CD14-positive monocyte (primary cell): ENCODE data around the gene HYDIN. TPM values are rescaled to one million over a fixed set of nuclear protein-coding genes. Genes with fewer than 3 reads are reported as not detected.
"Not testable (repeated sequence)": the region's sequence is repeated elsewhere in the genome, so short reads cannot be mapped to it uniquely, and the experiment has no call there.

Experiments used
- DNase-seq, 3 donors: peaks; one replicate each; pipeline ENCODE4 v3.0.0-alpha.2; 2011 to 2022
- H2AFZ ChIP-seq: 2 replicates; pipeline ENCODE4 v1.6.0; 2012; ENCODE audit warnings: mild to moderate bottlenecking, low read depth, low read length, inconsistent platforms; ENCODE audit not compliant: insufficient read depth, poor library complexity, severe bottlenecking
- H3K27ac ChIP-seq, 2 donors: 1 replicate in 1 of 2; 2 replicates in 1 of 2; pipeline ENCODE4 v1.5.1; 2012 to 2013; ENCODE audit warnings: low read length in 2 of 2, control low read depth in 1 of 2, inconsistent platforms in 1 of 2, low read depth in 1 of 2, mild to moderate bottlenecking in 1 of 2
- H3K27me3 ChIP-seq, 2 donors: one replicate each; pipeline versions ENCODE4 v1.6.0 to v1.6.1; 2011 to 2013; ENCODE audit warnings: low read length in 2 of 2; ENCODE audit not compliant: control insufficient read depth in 2 of 2, insufficient read depth in 2 of 2
- H3K36me3 ChIP-seq, 2 donors: replicated peaks in 1 of 2; 1 replicate in 1 of 2; 2 replicates in 1 of 2; pipeline versions ENCODE4 v1.5.1 to v1.6.1; 2012 to 2013; ENCODE audit warnings: low read length in 2 of 2, control low read depth in 1 of 2, inconsistent platforms in 1 of 2, mild to moderate bottlenecking in 1 of 2; ENCODE audit not compliant: insufficient read depth in 2 of 2, control insufficient read depth in 1 of 2
- H3K4me1 ChIP-seq, 2 donors: 1 replicate in 1 of 2; 2 replicates in 1 of 2; pipeline versions ENCODE4 v1.5.1 to v1.6.1; 2012 to 2013; ENCODE audit warnings: low read length in 2 of 2, control low read depth in 1 of 2, inconsistent platforms in 1 of 2, mild to moderate bottlenecking in 1 of 2, moderate library complexity in 1 of 2; ENCODE audit not compliant: insufficient read depth in 2 of 2, control insufficient read depth in 1 of 2
- H3K4me2 ChIP-seq: replicated peaks from 2 replicates; pipeline ENCODE3; 2012; ENCODE audit warnings: low read length, moderate library complexity, mild to moderate bottlenecking; ENCODE audit not compliant: poor library complexity, severe bottlenecking; ENCODE audit errors: extremely low read depth
- H3K4me3 ChIP-seq, 3 experiments: fragments of 200-600 bp in 1 of 3; sonication (generic) in 1 of 3; replicated peaks in 1 of 3; 1 replicate in 2 of 3; 2 replicates in 1 of 3; pipeline ENCODE4 v1.5.1; 2011 to 2013; ENCODE audit warnings: low read length in 3 of 3, mild to moderate bottlenecking in 3 of 3, control low read depth in 2 of 3, low read depth in 2 of 3, inconsistent platforms in 1 of 3, moderate library complexity in 1 of 3
- H3K79me2 ChIP-seq: 2 replicates; pipeline ENCODE4 v1.6.0; 2012; ENCODE audit warnings: mild to moderate bottlenecking, control low read depth, inconsistent platforms, low read length, moderate library complexity; ENCODE audit not compliant: insufficient read depth
- H3K9ac ChIP-seq: 2 replicates; pipeline ENCODE4 v1.6.0; 2017; ENCODE audit warnings: low read length, mild to moderate bottlenecking; ENCODE audit not compliant: insufficient read depth, poor library complexity, severe bottlenecking
- H3K9me3 ChIP-seq, 2 donors: replicated peaks in 1 of 2; 1 replicate in 1 of 2; 2 replicates in 1 of 2; pipeline versions ENCODE4 v1.5.1 to v1.6.1; 2012 to 2013; ENCODE audit warnings: low read length in 2 of 2, control low read depth in 1 of 2; ENCODE audit not compliant: control insufficient read depth in 1 of 2, insufficient read depth in 1 of 2
- H4K20me1 ChIP-seq: 2 replicates; pipeline ENCODE4 v1.6.0; 2012; ENCODE audit warnings: mild to moderate bottlenecking, low read length, control low read depth, moderate library complexity; ENCODE audit not compliant: insufficient read depth
- H3K27ac Mint-ChIP-seq, 7 donors: one replicate each; pipeline ENCODE4 v1.8.0; 2020; ENCODE audit warnings: mild to moderate bottlenecking in 7 of 7, mixed read lengths in 7 of 7, moderate library complexity in 6 of 7, inconsistent platforms in 2 of 7
- H3K27me3 Mint-ChIP-seq, 3 donors: one replicate each; pipeline ENCODE4 v1.8.0; 2021 to 2022; ENCODE audit warnings: low read depth in 3 of 3, mild to moderate bottlenecking in 3 of 3, mixed read lengths in 3 of 3, moderate library complexity in 3 of 3, inconsistent platforms in 1 of 3
- H3K36me3 Mint-ChIP-seq, 2 donors: one replicate each; pipeline ENCODE4 v1.8.0; 2020; ENCODE audit warnings: mixed read lengths in 2 of 2, inconsistent platforms in 1 of 2, mild to moderate bottlenecking in 1 of 2
- H3K4me1 Mint-ChIP-seq: one replicate; pipeline ENCODE4 v1.8.0; 2020; ENCODE audit warnings: mild to moderate bottlenecking, mixed read lengths
- H3K4me3 Mint-ChIP-seq, 2 donors: one replicate each; pipeline ENCODE4 v1.8.0; 2020; ENCODE audit warnings: mild to moderate bottlenecking in 2 of 2, mixed read lengths in 2 of 2, moderate library complexity in 1 of 2
- H3K9me3 Mint-ChIP-seq, 7 donors: one replicate each; pipeline ENCODE4 v1.8.0; 2020 to 2022; ENCODE audit warnings: mixed read lengths in 7 of 7, mild to moderate bottlenecking in 6 of 7, moderate library complexity in 6 of 7, inconsistent platforms in 2 of 7
- CTCF ChIP-seq: fragments of 200-600 bp; IDR thresholded peaks from one replicate; pipeline ENCODE4 v1.8.0; 2022; ENCODE audit warnings: antibody characterized with exemption, mild to moderate bottlenecking
- WGBS: methylation state at CpG from one replicate; pipeline ENCODE4 v1.1.5; 2013; ENCODE audit warnings: missing lambda C conversion rate; ENCODE audit not compliant: insufficient coverage; 5-methylcytosine and 5-hydroxymethylcytosine counted together
- intact Hi-C, 2 donors: fragments of 100-400 bp; cut with micrococcal nuclease; formaldehyde crosslinking; loops; one replicate each; pipeline versions ENCODE4 v1.15.0 to v1.15.1; 2023
- polyA plus RNA-seq, 3 donors: library from polyadenylated mRNA; depleted of rRNA in 1 of 3; unstranded in 2 of 3; stranded (reverse) in 1 of 3; fragments of 300-500 nt in 2 of 3; fragments of >200 nt in 1 of 3; fragmentation: Illumina TruSeq in 2 of 3; gene quantifications; 1 replicate in 2 of 3; 2 replicates in 1 of 3; pipeline ENCODE4 v1.2.3, GENCODE V29; 2012 to 2021

Gene HYDIN
- polyA plus RNA-seq, 3 donors, result not detected

- H3K9ac ChIP-seq, H3K27ac Mint-ChIP-seq, DNase-seq, H3K9me3 ChIP-seq, H3K4me2 ChIP-seq, H3K4me1 Mint-ChIP-seq, H3K4me3 Mint-ChIP-seq, H3K27ac ChIP-seq, H3K27me3 ChIP-seq, H3K79me2 ChIP-seq, H3K9me3 Mint-ChIP-seq, H3K36me3 ChIP-seq, H3K4me1 ChIP-seq, H3K36me3 Mint-ChIP-seq, intact Hi-C loops, H4K20me1 ChIP-seq, H3K27me3 Mint-ChIP-seq, H2AFZ ChIP-seq, H3K4me3 ChIP-seq: not testable (repeated sequence)
- no CpG with 5 or more reads among the region's 13 CpGs for WGBS
These were observed 412.4 kb downstream of the HYDIN start for GRCh38 chr16:70818088-70818487.

GRCh38 chr16:70809392-70810060 lies 421.0 kb downstream of the HYDIN start:
- H3K27me3 Mint-ChIP-seq, result peaks cover 6 to 21% (median 10%) of the 10 kb centered on the region in 3 donors
- H3K9me3 ChIP-seq, result no peaks in the 10 kb centered on the region
- peaks cover 9% of the 10 kb centered on the region for H3K4me1 Mint-ChIP-seq
- H2AFZ ChIP-seq, result no peak overlapping the region
- no peak overlapping the region for H3K27ac Mint-ChIP-seq
- no peaks in the 10 kb centered on the region for H4K20me1 ChIP-seq
- no peaks in the 10 kb centered on the region for H3K79me2 ChIP-seq
- H3K4me1 ChIP-seq, result peaks cover 0 to 8% of the 10 kb centered on the region in 2 donors
- H3K27ac ChIP-seq, result no peak overlapping the region
- no peak for TF ChIP-seq CTCF
- H3K4me2 ChIP-seq, result no peak overlapping the region
- intact Hi-C loops, result loop anchor here in 1 of 2 donors (10.0 kb wide), 1 partner anchor 475 kb away; the partner anchor contains the start of gene CMTR2
- 79% methylated on average over 7 of the region's 9 CpGs for WGBS
- no peak overlapping the region for H3K9ac ChIP-seq
- DNase-seq, result no peak
- no peak overlapping the region for H3K4me3 Mint-ChIP-seq
- H3K36me3 ChIP-seq, result no peaks in the 10 kb centered on the region
- no peak overlapping the region for H3K4me3 ChIP-seq
- no peaks in the 10 kb centered on the region for H3K36me3 Mint-ChIP-seq
- H3K27me3 ChIP-seq, result no peaks in the 10 kb centered on the region
- H3K9me3 Mint-ChIP-seq, result peaks cover 0 to 1% (median 0%) of the 10 kb centered on the region in 7 donors
